Gastroesophageal sphincter (tissue), 4 donors: ENCODE data around the gene CCDC54. TPM values are rescaled to one million over a fixed set of nuclear protein-coding genes. Genes with fewer than 3 reads are reported as not detected.

Experiments used
- ATAC-seq: fragments of 150-250 bp; one replicate; pipeline ENCODE4 v1.9.1; 2016; ENCODE audit warnings: mild to moderate bottlenecking, moderate library complexity
- H3K27ac ChIP-seq, 4 donors: fragments of 200-600 bp; sonication (generic) in 3 of 4; 1 replicate in 3 of 4; 2 replicates in 1 of 4; pipeline ENCODE4 v1.5.1; 2016 to 2019
- H3K27me3 ChIP-seq: fragments of 200-600 bp; sonication (generic); one replicate; pipeline ENCODE4 v1.5.1; 2019
- H3K36me3 ChIP-seq, 2 donors: fragments of 200-600 bp; sonication (generic); one replicate each; pipeline ENCODE4 v1.5.1; 2019; ENCODE audit warnings: control low read depth in 1 of 2
- H3K4me1 ChIP-seq, 3 donors: fragments of 200-600 bp; sonication (generic); 1 replicate in 2 of 3; 2 replicates in 1 of 3; pipeline ENCODE4 v1.5.1; 2016 to 2019; ENCODE audit warnings: control low read depth in 2 of 3
- H3K4me3 ChIP-seq, 2 donors: fragments of 200-600 bp; sonication (generic); one replicate each; pipeline ENCODE4 v1.5.1; 2019; ENCODE audit warnings: mild to moderate bottlenecking in 1 of 2, moderate library complexity in 1 of 2
- H3K9me3 ChIP-seq, 3 donors: fragments of 200-600 bp; sonication (generic); one replicate each; pipeline ENCODE4 v1.5.1; 2017 to 2019; ENCODE audit warnings: control low read depth in 2 of 3
- CTCF ChIP-seq, 4 experiments: fragments of 200-600 bp in 2 of 4; fragments of 450-650 bp in 2 of 4; sonication (generic) in 1 of 4; IDR thresholded peaks; one replicate each; pipeline ENCODE4 v1.5.1; 2017 to 2019; ENCODE audit warnings: antibody characterized with exemption in 4 of 4, mild to moderate bottlenecking in 2 of 4, moderate library complexity in 2 of 4
- EP300 ChIP-seq: sonication (generic); formaldehyde crosslinking; IDR thresholded peaks from one replicate; pipeline ENCODE4 v1.6.1; 2017; ENCODE audit warnings: antibody characterized with exemption, mild to moderate bottlenecking
- POLR2A ChIP-seq, 2 donors: fragments of 450-650 bp; IDR thresholded peaks; one replicate each; pipeline ENCODE4 v1.6.1; 2017; ENCODE audit warnings: antibody characterized with exemption in 2 of 2, mild to moderate bottlenecking in 2 of 2, moderate library complexity in 1 of 2
- POLR2AphosphoS5 ChIP-seq: sonication (generic); formaldehyde crosslinking; IDR thresholded peaks from one replicate; pipeline ENCODE4 v1.6.1; 2017; ENCODE audit warnings: antibody characterized with exemption
- WGBS, 2 donors: methylation state at CpG; one replicate each; pipeline ENCODE4 v1.1.5; 2018; ENCODE audit warnings: low coverage in 1 of 2; 5-methylcytosine and 5-hydroxymethylcytosine counted together
- total RNA-seq, 4 donors: library from RNA; depleted of rRNA; stranded (reverse); fragments of >200 nt; gene quantifications; one replicate each; pipeline ENCODE4 v1.1.0, GENCODE V29; 2016

CCDC54 gene
- total RNA-seq, 4 donors from 2014 or later = not detected

- TF ChIP-seq POLR2A (IDR thresholded peaks at IDR 0.05) = no peak
- no peak for TF ChIP-seq POLR2AphosphoS5
- TF ChIP-seq EP300 = no peak
- TF ChIP-seq CTCF (IDR thresholded peaks at IDR 0.05) = no peak
- Histone ChIP-seq H3K9me3 (no peaks in the 10 kb centered on the region), H3K27ac (no peak overlapping the region), H3K4me1 (no peaks in the 10 kb centered on the region), H3K36me3 (no peaks in the 10 kb centered on the region), H3K27me3 (no peaks in the 10 kb centered on the region), H3K4me3 (no peak overlapping the region)
- ATAC-seq = no peak
- WGBS, 2 donors = 95 to 100% methylated on average over 4 of the region's 4 CpGs
Measured at GRCh38 chr3:107365051-107365450, 12.2 kb upstream of the CCDC54 start.

- Histone ChIP-seq H3K36me3 (no peaks in the 10 kb centered on the region), H3K4me1 (no peaks in the 10 kb centered on the region), H3K27me3 (no peaks in the 10 kb centered on the region), H3K27ac (no peak overlapping the region), H3K9me3 (no peaks in the 10 kb centered on the region), H3K4me3 (no peak overlapping the region)
- WGBS, 2 donors = 86 to 100% methylated on average over 2 of the region's 3 CpGs
- ATAC-seq = no peak
- TF ChIP-seq POLR2AphosphoS5 = no peak
- TF ChIP-seq EP300 = no peak
- no peak for TF ChIP-seq CTCF (IDR thresholded peaks at IDR 0.05)
- no peak for TF ChIP-seq POLR2A (IDR thresholded peaks at IDR 0.05)
Measured at GRCh38 chr3:107366766-107367165, 10.5 kb upstream of the CCDC54 start.

GRCh38 chr3:107367353-107367752 is 9.9 kb upstream of the CCDC54 start:
- ATAC-seq = no peak
- Histone ChIP-seq H3K27me3 (no peaks in the 10 kb centered on the region), H3K36me3 (no peaks in the 10 kb centered on the region), H3K27ac (no peak overlapping the region), H3K4me3 (no peak overlapping the region), H3K4me1 (no peaks in the 10 kb centered on the region), H3K9me3 (no peaks in the 10 kb centered on the region)
- no peak for TF ChIP-seq POLR2A (IDR thresholded peaks at IDR 0.05)
- WGBS, 2 donors = 64 to 96% methylated on average over 3 to 5 of the region's 5 CpGs

- Histone ChIP-seq H3K27me3 (no peaks in the 10 kb centered on the region), H3K27ac (no peak overlapping the region), H3K4me3 (no peak overlapping the region), H3K36me3 (no peaks in the 10 kb centered on the region), H3K4me1 (no peaks in the 10 kb centered on the region), H3K9me3 (no peaks in the 10 kb centered on the region)
- no peak for TF ChIP-seq CTCF (IDR thresholded peaks at IDR 0.05)
- no peak for TF ChIP-seq POLR2A (IDR thresholded peaks at IDR 0.05)
- no peak for TF ChIP-seq POLR2AphosphoS5
- TF ChIP-seq EP300 = no peak
- WGBS, 2 donors = 85 to 86% methylated on average over 8 of the region's 8 CpGs
- no peak for ATAC-seq
Measured at GRCh38 chr3:107368654-107369398, 8.4 kb upstream of the CCDC54 start.

GRCh38 chr3:107369791-107370190 is 7.4 kb upstream of the CCDC54 start:
- ATAC-seq = no peak
- Histone ChIP-seq H3K27me3 (no peaks in the 10 kb centered on the region), H3K4me3 (no peak overlapping the region), H3K36me3 (no peaks in the 10 kb centered on the region), H3K27ac (no peak overlapping the region), H3K4me1 (no peaks in the 10 kb centered on the region), H3K9me3 (no peaks in the 10 kb centered on the region)
- 17 to 30% methylated on average over 2 of the region's 2 CpGs for WGBS, 2 donors
- no peak for TF ChIP-seq POLR2A (IDR thresholded peaks at IDR 0.05)
- TF ChIP-seq POLR2AphosphoS5 = no peak
- no peak for TF ChIP-seq CTCF (IDR thresholded peaks at IDR 0.05)
- TF ChIP-seq EP300 = no peak
